ENCODE data around the gene C1QL1.

The C1QL1 gene

DNA sequence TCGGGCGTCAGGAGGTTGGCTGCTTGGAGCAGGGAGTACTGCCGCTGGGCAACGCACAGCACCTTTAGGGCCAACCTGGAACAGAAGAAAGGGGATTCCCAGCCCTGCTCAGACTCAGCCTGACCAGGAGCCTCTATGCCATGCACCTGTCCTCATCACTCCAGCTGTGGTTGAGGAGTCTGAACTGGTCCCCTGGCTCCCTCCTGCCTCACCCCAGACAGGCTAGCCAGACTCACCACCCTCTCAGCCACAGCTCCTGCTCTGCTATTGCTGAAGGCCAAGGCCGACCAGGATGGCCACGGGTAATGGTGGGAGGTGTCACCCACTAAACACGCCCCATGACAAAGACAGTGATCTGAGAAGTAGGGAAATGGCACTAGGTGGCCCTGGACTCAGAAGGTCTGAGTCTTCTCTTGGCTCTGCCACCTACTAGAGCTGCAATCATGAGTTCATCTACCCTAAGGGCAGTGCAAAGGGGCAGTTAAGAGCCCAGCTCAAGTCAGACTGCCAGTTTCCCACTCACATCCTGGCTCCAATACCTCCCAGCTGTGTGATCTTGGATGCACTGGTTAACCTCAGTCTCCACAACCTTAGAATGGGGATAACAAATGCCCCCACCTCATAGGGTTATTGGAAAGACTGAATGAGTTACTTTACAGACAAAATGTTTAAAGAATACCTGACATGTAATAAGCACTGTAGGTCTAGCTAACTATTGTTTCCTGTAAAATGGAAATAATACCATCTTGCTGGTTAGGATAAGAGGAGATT lies 39.0 kb downstream of the C1QL1 start:
- no peak for DNase-seq (ENCODE audit: low read depth)

GRCh38 chr17:44928136-44928535 lies 40.0 kb downstream of the C1QL1 start:
- DNase-seq (ENCODE audit: low read depth), result no peak

- DNase-seq (ENCODE audit: low read depth), result no peak
These were observed 40.4 kb downstream of the C1QL1 start for GRCh38 chr17:44927696-44928095.

DNA sequence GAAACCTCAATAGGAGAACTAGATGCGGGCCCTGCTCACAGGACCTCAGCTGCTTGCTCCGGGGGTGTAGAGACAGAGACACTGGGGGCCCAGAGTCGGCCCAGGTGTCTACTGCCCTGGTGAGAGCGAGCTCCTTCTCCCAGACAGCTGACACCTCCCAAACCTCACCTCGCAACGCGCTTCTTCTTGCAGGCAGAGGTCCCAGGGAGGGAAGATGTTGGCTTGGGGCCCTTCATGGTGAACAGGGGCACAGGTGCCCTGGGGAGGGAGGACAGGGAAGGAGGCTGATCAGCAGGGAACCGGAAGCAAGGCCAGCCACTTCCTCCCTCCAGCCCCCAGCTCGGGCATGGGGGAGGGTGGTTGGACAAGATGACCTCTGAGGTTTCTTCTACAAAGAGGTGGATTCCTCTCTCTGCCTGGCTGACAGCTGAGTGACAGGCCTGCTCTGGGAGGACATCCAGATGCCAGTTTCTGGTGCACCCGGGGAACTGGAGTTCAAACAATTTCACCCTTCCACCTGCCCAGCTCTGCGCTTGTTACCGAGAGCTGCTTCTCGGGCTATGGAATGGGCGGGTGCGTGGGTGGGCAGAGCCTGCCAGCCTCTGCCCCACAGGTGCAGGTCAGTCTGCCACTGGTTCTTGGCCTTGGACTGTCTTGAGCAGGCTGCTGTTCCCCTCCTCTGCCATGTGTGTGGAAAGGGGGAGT lies 41.1 kb downstream of the C1QL1 start:
- no peak for DNase-seq (ENCODE audit: low read depth)

- DNase-seq (ENCODE audit: low read depth), result no peak
These were observed 42.1 kb downstream of the C1QL1 start for GRCh38 chr17:44925731-44926697.

GRCh38 chr17:44924107-44924544 lies 44.0 kb downstream of the C1QL1 start:
- no peak for DNase-seq (ENCODE audit: low read depth)

DNA sequence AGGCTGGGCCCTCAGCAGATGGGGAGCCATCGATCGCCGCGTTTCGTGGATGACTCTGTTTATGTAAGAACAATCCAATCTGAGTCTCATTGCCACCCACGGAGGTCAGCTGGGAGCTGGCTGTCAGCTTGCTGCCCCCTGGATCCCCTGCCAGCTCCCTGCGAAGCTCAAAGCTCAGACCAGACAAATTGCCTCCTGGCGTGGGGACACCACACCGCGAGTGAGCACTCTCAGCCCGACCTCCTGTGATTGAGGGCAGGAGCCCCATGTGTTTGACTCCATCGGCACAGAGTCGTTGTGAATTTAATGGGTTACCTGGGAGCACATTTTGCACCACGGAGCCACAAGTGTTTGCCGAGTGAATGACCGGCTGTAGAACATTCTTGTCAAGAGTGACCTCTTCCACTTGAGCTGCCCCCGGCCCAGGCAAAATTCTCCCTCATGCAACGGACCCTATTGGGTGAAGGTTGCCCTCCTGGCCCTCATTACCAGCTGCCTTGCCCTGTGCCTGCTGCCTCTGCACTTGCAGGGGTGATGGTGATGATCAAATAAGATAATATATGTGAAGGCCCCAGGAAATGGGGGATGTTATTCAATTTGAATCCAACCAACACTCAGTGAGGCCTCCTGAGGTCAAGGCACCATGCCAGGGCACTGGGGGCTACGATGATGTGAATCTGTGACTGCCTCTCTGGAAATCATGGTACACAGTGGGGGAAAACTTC lies 45.2 kb downstream of the C1QL1 start:
- no peak for DNase-seq (ENCODE audit: low read depth)

DNA sequence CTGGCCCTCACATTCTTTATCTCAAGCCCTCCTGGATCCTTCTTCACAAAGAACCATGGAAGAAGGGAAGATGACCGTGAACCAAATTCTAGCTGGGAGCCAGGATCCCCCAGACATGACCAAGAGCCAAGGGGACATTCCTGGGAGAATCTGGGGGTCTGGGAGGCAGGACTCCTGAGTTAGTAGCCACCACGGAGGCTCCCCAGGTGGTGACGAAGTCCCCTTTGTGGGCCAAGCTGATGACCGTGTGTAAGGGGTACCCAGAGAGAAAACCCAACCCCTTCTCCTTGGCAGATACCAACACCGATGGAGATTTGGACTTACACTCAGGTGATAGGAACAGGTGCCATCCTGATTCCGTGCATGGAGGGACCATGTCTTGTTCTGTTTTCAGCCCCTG lies 46.0 kb downstream of the C1QL1 start:
- no peak for DNase-seq (ENCODE audit: low read depth)

DNA sequence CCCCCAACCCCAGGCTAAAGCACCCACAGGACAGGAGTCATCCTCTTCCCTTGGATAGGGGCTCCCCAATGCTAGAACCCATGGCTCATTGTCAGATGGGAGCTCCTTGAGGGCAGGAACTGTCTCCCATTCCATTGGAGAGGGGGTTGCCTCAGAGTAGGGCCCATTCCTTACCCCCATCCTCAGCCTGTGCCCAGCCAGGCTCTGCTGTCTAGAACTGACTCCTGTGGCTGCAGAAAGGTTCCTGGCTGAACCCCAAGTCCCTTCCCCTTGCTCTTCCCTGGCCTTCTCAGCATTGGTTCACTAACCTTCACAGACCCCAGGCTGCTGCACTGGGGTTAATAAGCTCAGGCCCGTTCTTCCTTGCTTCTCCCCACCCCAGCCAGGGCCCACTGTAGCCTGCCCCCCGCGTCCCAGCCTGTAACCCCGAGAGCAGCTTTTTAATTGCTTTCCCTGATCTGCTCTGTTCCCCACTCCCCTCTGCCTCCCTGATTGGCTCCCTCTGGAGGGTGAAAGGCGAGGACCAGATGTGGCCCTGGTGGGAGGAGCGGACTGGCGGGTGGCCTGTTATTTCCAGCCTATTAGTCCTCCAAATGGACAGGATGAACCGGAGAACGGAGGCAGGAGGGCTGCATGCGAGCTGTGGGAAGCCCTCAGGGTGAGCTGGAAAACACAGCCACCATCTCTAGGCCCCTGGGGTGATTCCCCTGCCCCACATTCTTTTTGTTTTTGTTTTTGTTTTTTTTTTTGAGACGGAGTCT lies 46.8 kb downstream of the C1QL1 start:
- DNase-seq (ENCODE audit: low read depth), result no peak

DNA sequence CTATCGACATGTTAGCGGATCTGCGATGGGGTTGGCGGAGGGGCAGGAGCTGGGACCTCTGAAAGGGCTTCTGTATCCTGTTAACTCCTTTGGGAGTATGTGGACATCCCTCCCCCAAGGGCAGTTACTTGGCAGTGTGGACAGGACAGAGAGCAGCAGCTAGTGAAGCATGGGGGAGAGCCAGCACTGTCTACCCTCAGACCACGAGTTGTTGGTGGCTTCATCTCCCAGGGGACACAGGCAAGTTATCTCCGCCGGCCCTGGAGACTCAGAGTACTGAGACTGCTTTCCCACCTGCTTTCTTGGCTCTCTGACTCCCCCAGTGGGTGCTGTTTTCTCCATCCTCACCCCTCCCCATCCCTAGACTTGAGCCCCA lies 47.5 kb downstream of the C1QL1 start:
- no peak for DNase-seq (ENCODE audit: low read depth)

GRCh38 chr17:44919885-44920564 lies 48.1 kb downstream of the C1QL1 start:
- DNase-seq (ENCODE audit: low read depth), result peak; percentile 23

DNA sequence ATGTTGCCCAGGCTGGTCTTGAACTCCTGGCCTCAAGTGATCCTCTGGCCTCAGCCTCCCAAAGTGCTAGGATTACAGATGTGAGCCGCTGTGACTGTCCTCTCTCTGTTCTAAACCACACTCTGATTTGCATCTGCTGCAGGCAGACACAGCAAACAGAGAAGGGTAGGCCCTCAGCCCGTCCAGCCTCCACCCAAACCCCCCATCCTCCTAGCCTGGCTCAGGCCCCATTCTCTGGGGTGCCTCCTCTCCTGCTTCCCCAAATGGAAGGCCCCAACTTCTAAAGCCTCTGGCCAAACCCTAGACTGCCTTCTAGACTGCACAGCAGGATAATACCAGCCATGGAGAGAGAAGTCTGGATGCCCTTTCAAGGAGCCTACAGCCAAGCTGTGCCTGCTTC lies 48.7 kb downstream of the C1QL1 start:
- no peak for DNase-seq (ENCODE audit: low read depth)

DNA sequence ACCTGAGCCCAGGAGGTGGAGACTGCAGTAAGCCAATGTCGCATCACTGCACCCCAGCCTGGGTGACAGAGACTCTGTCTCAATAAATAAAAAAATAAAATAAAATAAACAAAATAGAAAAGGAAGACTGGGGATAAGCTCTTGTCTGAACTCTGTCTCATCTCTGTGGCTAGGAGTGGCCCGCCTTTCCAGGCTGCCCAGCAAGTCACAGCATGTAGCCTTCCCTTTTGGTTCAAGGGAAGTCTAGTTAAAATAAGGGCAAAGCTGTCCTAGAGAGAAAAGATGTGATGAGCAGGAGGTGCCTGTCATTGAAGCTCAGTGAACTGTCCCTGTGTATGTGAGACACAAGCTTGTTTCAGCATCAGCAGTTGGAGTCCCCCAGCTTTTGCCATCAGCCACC lies 50.1 kb downstream of the C1QL1 start:
- no peak for DNase-seq (ENCODE audit: low read depth)

DNA sequence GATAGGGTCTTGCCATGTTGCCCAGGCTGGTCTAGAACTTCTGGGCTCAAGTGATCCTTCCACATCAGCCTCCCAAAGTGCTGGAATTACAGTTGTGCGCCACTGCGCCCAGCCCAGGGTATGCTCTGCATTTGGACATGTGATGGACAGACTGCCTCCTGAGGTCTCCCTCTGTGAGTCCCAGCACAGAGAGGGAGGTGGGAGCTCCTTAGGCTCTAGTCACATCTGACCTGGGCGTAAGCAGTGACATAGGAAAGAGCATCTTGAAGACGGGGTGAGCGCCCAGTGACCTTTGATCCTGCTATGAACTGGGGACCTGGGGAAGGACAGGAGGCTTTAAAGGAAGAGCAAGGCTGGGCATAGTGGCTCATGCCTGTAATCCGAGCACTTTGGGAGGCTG lies 50.6 kb downstream of the C1QL1 start:
- DNase-seq (ENCODE audit: low read depth), result no peak

DNA sequence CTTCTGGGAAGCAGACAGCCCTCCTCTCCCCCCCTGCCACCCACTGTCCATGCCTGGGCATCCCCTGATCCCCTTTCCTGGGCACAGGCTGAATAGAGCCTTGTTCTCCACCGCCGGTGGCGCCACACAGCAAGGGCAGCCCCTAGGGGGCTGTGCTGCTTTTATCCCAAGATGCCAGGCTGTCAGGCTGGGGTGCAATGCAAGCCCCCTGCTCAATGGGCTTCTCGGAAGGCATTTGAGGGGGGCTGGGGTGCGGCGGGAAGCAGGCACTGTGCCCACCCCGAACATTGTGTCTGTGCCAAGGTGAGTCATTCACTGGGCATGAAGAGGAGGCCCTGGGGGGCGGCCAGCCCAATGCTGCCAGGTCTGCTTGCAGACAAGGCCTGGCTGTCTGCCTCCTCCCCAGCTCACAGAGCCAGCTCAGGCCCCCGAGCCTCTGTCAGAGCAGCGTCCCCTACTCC lies 51.3 kb downstream of the C1QL1 start:
- no peak for DNase-seq (ENCODE audit: low read depth)

GRCh38 chr17:44915862-44916780 lies 52.0 kb downstream of the C1QL1 start:
- no peak for DNase-seq (ENCODE audit: low read depth)

DNA sequence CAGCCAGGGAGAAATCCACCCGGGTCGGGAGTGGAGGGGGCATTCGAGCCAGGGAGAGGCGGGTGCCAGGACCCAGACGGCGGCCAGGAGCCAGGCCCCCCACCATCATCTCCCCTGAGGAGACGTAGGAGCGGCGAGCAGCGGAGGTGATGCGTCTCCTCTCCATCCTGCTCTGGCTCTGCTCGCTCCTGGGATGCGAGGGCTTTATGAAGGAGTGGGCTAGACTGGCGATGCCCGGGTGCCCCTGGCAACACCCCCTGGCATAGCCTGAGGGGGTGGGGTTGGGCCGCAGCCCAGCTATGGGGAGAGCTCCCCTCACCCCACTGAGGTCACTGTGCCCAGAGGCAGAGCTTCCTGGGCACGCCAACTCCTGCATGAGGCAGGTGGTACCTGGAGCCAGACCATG lies 52.8 kb downstream of the C1QL1 start, which contains the start of gene GFAP:
Gene GFAP, minus strand, starts transcription at position 180 of the 406 bp plus-strand sequence. Its CDS starts 14 bp downstream, at position 166.
- no peak for DNase-seq (ENCODE audit: low read depth)

DNA sequence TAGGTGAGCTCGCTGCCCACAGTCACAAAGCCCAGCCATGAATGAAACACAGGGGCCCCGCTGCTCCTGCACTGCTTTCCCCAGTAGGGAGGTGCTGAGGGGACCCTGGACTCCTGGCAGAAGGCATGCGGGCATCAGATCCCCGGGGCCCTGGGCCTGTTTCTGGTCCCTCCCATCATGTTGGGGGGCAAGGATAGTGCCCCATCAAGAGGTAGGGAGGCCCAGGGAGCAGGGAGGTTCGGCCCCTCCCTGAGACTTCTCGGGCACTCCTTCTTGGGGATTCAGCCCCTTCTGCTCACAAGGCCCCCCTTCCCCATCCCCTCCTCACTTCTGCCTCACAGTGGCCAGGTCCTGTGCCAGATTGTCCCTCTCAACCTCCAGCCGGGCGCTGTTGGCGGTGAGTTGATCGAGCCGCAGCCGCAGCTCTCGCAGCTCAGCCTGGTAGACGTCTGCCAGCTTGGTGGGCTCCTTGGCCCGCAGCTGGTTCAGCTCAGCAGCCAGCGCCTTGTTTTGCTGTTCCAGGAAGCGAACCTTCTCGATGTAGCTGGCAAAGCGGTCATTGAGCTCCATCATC lies 53.3 kb downstream of the C1QL1 start:
- DNase-seq (ENCODE audit: low read depth), result no peak

GRCh38 chr17:44914148-44914547 lies 54.0 kb downstream of the C1QL1 start:
- DNase-seq (ENCODE audit: low read depth), result no peak
